C1 segment of cervical spinal cord (tissue), 14 donors: ENCODE measurements around the gene AQP10.
"Not testable (repeated sequence)": the region's sequence is repeated elsewhere in the genome, so short reads cannot be mapped to it uniquely, and the experiment has no call there.

ENCODE experiments used
- DNase-seq, 14 donors: peaks; one replicate each; lab custom pipeline; 2025; lab: John Stamatoyannopoulos, UW

The AQP10 gene, protein sequence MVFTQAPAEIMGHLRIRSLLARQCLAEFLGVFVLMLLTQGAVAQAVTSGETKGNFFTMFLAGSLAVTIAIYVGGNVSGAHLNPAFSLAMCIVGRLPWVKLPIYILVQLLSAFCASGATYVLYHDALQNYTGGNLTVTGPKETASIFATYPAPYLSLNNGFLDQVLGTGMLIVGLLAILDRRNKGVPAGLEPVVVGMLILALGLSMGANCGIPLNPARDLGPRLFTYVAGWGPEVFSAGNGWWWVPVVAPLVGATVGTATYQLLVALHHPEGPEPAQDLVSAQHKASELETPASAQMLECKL

DNA sequence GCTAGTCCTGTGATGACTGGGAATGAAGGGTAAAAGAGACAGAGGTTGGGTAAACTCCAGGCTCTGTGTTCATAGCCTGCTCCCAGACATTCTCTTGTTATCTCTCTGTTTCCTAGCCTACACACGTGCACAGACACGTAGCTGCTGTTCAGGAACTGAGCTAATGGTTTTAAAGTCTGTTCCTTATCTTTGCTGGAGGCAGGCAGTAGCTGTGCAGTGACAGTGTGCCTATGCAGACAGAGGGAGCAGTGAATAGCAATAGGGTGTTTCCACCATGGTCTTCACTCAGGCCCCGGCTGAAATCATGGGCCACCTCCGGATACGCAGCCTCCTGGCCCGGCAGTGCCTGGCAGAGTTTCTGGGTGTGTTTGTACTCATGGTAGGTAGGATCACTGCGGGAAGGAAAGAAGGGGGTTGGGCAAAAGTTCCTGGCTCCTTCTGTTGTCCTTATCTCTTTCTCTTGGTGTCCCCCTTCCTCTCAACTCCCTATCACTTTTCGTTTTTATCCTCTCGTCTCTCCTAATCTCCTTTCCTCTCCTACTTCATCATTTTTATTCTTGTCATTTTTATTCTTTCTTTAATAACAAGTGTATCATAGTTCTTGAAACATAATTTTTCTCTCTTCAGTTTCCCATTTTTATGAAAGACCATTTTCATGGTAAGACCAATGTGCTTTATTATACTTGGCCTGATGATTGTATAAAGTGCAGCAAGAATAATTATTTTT, at the start of gene AQP10:
Gene AQP10, plus strand, starts transcription at position 212 of the 727 bp plus-strand sequence. Its CDS starts 63 bp downstream, at position 275.
- no peak for DNase-seq

- peak; percentile 37 to 97 (median 88) for DNase-seq
Measured at GRCh38 chr1:154272217-154272998, 48.5 kb upstream of the AQP10 start, which contains the start of gene HAX1. TSS of gene HAX1 (plus strand) at chr1:154272629. CDS start at chr1:154272724, 95 bp downstream.

GRCh38 chr1:154272999-154273563, 47.8 kb upstream of the AQP10 start:
- no peak for DNase-seq

DNA sequence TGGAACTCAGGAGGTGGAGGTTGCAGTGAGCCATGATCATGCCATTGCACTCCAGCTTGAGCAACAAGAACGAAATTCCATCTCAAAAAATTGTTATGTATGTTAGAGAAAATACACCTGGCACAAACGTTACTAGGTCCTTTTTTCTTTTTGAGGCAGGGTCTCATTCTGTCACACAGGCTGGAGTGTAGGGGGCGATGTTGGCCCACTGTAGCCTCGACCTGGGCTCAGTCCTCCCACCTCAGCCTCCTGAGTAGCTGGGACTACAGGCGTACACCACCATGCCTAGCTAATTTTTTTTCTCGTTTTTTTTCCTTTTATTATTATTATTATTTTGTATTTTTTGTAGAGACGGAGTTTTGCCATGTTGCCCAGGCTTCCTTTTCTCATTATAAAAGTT, 44.1 kb upstream of the AQP10 start:
- DNase-seq = no peak

DNA sequence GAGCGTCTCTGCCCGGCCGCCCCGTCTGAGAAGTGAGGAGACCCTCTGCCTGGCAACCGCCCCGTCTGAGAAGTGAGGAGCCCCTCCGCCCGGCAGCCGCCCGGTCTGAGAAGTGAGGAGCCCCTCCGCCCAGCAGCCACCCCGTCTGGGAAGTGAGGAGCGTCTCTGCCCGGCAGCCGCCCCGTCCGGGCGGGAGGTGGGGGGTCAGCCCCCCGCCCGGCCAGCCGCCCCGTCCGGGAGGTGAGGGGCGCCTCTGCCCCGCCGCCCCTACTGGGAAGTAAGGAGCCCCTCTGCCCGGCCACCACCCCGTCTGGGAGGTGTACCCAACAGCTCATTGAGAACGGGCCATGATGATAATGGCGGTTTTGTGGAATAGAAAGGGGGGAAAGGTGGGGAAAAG, 33.3 kb upstream of the AQP10 start:
- DNase-seq = not testable (repeated sequence)

- no peak for DNase-seq
Measured at GRCh38 chr1:154288661-154289060, 32.2 kb upstream of the AQP10 start.

GRCh38 chr1:154290921-154291320, 30.0 kb upstream of the AQP10 start:
- DNase-seq = no peak

DNA sequence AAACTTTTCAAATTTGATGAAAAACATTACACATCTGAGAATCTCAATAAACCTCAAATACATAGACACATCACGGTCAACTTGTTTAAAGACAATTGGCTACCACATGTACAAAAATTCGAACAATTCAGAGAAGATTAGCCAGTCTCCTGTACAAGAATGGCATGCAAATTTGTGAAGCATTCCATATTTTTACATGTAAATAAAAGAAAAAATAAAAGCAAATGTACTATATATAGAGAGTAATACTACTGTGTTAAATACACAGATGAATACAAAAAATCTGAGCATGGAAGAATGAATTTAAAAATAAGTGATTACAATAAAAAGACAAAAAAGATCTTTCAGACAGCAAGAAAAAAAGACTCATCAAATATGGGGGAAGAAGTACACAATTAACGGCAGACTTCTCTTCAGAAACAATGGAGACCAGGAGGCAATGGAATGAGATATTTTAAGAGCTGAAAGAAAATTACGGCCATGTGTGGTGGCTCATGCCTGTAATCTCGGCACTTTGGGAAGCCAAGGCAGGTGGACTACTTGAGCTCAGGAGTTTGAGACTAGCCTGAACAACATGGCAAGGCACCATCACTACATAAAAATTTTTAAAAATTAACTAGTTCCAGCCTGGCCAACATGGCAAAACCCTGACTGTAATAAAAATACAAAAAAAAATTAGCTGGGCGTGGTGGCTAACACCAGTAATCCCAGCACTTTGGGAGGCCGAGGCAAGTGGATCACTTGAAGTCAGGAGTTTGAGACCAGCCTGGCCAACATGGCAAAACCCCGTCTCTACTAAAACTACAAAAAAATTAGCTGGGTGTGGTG, 25.3 kb upstream of the AQP10 start:
- no peak for DNase-seq

- DNase-seq = no peak
Measured at GRCh38 chr1:154301582-154301981, 19.3 kb upstream of the AQP10 start.

DNA sequence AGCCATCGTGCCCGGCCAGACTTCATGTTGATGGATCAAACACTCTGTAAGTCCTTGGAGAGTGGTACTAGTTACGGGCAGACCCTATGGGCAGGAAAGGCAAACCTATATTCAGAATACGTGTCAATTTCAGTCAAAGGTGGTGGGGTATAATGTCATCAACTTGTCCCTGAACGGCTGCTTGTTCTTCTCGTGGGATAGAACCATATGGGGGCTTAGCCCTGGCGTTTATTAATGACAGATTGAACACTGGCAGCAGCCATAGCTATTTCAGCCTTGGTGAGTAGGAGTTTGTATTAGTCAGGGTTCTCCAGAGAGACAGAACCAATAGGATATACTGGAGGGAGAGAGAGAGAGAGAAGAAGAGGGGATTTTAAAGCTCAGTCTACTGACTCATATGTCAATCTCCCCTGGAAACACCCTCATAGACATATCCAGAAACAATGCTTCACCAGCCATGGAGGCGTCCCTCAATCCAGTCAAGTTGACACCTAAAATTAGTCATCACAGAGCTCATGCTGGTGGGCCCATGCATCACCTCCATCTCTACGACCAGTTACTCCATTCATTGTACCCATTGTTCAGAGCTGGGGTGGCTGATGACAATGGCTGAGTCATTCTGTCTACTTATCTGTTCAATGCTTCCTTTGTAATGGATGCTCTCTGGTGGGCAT, 16.1 kb upstream of the AQP10 start:
- no peak for DNase-seq

DNA sequence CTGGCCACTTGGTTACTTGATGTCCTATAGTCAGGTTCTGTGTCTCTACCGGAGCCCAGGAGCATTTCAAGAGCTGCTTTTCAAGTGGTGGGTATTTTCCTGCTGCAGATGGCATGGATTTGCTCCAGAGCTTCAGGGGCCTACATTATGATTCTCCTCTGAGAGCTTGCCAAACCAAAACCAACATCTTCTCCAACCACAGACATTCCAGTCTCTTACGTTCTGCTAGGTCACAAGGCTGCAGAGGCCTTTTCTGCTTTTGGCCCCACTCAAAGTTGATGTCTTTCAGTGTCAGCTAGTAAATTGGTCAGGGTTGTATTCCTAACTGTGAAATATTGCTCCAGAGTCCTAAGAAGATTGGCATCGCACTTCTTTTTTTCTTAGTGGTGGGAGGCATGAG, 14.7 kb upstream of the AQP10 start:
- no peak for DNase-seq

GRCh38 chr1:154307670-154308270, 13.1 kb upstream of the AQP10 start:
- DNase-seq = not testable (repeated sequence)

- DNase-seq = not testable (repeated sequence)
Measured at GRCh38 chr1:154309136-154309535, 11.8 kb upstream of the AQP10 start.

GRCh38 chr1:154312229-154313065, 8.4 kb upstream of the AQP10 start:
- DNase-seq = not testable (repeated sequence)

DNA sequence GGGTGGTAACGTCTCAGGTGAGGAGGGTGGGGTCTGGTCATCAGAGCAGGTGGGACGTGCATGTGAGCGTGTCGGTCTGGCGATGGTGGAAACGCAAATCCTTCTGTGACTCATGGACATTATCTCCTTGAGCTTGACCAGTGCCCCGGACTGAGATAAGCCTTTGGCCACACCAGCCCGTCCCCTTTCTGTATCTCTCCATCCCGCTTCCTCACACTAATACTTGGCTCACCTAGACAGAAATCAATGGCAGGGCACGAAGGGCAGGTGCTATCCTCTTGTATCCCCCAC, 7.9 kb upstream of the AQP10 start:
- no peak for DNase-seq

DNA sequence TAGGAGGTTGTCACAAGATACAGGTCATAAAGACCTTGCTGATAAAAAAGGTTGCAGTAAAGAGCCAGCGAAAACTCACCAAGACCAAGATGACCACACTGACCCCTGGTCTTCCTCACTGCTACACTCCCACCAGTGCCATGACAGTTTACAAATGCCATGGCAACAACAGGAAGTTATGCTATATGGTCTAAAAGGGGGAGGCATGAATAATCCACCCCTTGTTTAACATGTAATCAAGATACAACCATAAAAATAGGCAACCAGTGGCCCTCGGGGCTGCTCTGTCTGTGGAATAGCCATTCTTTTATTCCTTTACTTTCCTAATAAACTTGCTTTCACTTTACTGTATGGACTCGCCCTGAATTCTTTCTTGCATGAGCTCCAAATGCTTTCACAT, 6.7 kb upstream of the AQP10 start:
- not testable (repeated sequence) for DNase-seq

- no peak for DNase-seq
Measured at GRCh38 chr1:154316704-154317103, 4.2 kb upstream of the AQP10 start.

GRCh38 chr1:154318386-154318785, 2.5 kb upstream of the AQP10 start:
- DNase-seq = no peak

DNA sequence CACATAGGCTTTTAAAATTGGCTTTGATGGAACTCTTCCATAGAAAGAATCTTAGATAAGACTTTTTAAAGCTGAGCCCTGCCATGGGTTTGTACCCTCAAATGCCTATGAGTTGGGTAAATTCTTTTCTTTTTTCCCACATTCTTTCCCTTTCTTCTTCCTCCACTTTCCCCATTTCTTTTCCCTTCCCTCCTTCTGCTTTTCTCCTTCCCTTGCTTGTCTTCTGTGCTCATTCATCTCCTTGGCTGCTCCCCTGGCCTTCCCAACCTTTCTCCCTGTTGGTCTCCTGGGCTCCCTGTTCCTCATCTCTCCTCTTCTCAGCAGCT, 679 bp downstream of the AQP10 start:
- DNase-seq = not testable (repeated sequence)
